ENCODE results near the gene SGPL1.

SGPL1 gene

GRCh38 chr10:70809011-70809611 is 6.6 kb upstream of the SGPL1 start:
- no peak for DNase-seq (ENCODE audit: low spot score)

- no peak for DNase-seq (ENCODE audit: low spot score)
These were observed 6.0 kb upstream of the SGPL1 start for GRCh38 chr10:70809726-70810125.

- DNase-seq (ENCODE audit: low spot score): no peak
These were observed 4.8 kb upstream of the SGPL1 start for GRCh38 chr10:70810967-70811366.

- DNase-seq (ENCODE audit: low spot score): no peak
These were observed 3.9 kb upstream of the SGPL1 start for GRCh38 chr10:70811881-70812280.

- no peak for DNase-seq (ENCODE audit: low spot score)
These were observed 2.9 kb upstream of the SGPL1 start for GRCh38 chr10:70812814-70813213.

GRCh38 chr10:70814126-70814525 is 1.6 kb upstream of the SGPL1 start:
- no peak for DNase-seq (ENCODE audit: low spot score)

- peak; percentile 84 for DNase-seq (ENCODE audit: low spot score)
These were observed 609 bp downstream of the SGPL1 start for GRCh38 chr10:70816220-70816894.

GRCh38 chr10:70820976-70821750 is 5.4 kb downstream of the SGPL1 start:
- peak; percentile 32 for DNase-seq (ENCODE audit: low spot score)

- peak; percentile 56 for DNase-seq (ENCODE audit: low spot score)
These were observed 6.5 kb downstream of the SGPL1 start for GRCh38 chr10:70822076-70822820.

GRCh38 chr10:70827086-70827757 is 11.5 kb downstream of the SGPL1 start:
- DNase-seq (ENCODE audit: low spot score): no peak

- DNase-seq (ENCODE audit: low spot score): no peak
These were observed 13.2 kb downstream of the SGPL1 start for GRCh38 chr10:70828923-70829322.

GRCh38 chr10:70829543-70829942 is 13.8 kb downstream of the SGPL1 start:
- no peak for DNase-seq (ENCODE audit: low spot score)

GRCh38 chr10:70830164-70830563 is 14.4 kb downstream of the SGPL1 start:
- DNase-seq (ENCODE audit: low spot score): no peak

- DNase-seq (ENCODE audit: low spot score): no peak
These were observed 16.5 kb downstream of the SGPL1 start for GRCh38 chr10:70832221-70832620.

GRCh38 chr10:70832852-70833528 is 17.2 kb downstream of the SGPL1 start:
- DNase-seq (ENCODE audit: low spot score): no peak

GRCh38 chr10:70833601-70834000 is 17.9 kb downstream of the SGPL1 start:
- no peak for DNase-seq (ENCODE audit: low spot score)

GRCh38 chr10:70834021-70834420 is 18.3 kb downstream of the SGPL1 start:
- no peak for DNase-seq (ENCODE audit: low spot score)

GRCh38 chr10:70834441-70835151 is 18.8 kb downstream of the SGPL1 start:
- no peak for DNase-seq (ENCODE audit: low spot score)

- no peak for DNase-seq (ENCODE audit: low spot score)
These were observed 20.6 kb downstream of the SGPL1 start for GRCh38 chr10:70836319-70836718.

GRCh38 chr10:70837660-70838059 is 21.9 kb downstream of the SGPL1 start:
- no peak for DNase-seq (ENCODE audit: low spot score)
